DND-41 (cell line): ENCODE measurements around the gene RETREG2.

Source experiments
- ATAC-seq: fragments of 200-7000 bp; cut with Tn5 transposase; 3 replicates; pipeline ENCODE4 v1.9.1; 2021; ENCODE audit warnings: low read depth; ENCODE audit not compliant: insufficient read depth
- DNase-seq: peaks from one replicate; pipeline ENCODE4 v3.0.0-alpha.2; 2020
- H2AFZ ChIP-seq: 2 replicates; pipeline ENCODE4 v1.6.0; 2012; ENCODE audit warnings: low read depth, low read length
- H3K27ac ChIP-seq: 2 replicates; pipeline ENCODE4 v1.5.1; 2012; ENCODE audit warnings: low read length, inconsistent platforms
- H3K27me3 ChIP-seq: fragments of 200-600 bp; sonication (generic); 2 replicates; pipeline ENCODE4 v1.6.0; 2012; ENCODE audit warnings: low read length, mild to moderate bottlenecking, inconsistent platforms; ENCODE audit not compliant: insufficient read depth, poor library complexity
- H3K36me3 ChIP-seq: 2 replicates; pipeline ENCODE4 v1.5.1; 2012; ENCODE audit warnings: low read length, inconsistent platforms; ENCODE audit not compliant: insufficient read depth
- H3K4me1 ChIP-seq: 2 replicates; pipeline ENCODE4 v1.5.1; 2012; ENCODE audit warnings: mild to moderate bottlenecking, low read length; ENCODE audit not compliant: insufficient read depth
- H3K4me2 ChIP-seq: 2 replicates; pipeline ENCODE4 v1.6.0; 2012; ENCODE audit warnings: mild to moderate bottlenecking, moderate library complexity, low read length, inconsistent platforms; ENCODE audit not compliant: insufficient read depth
- H3K4me3 ChIP-seq, 2 experiments: fragments of 200-600 bp in 1 of 2; shearing (Covaris generic) in 1 of 2; 2 replicates each; pipeline ENCODE4 v1.5.1; 2012 to 2016; ENCODE audit warnings: inconsistent platforms in 2 of 2, low read length in 2 of 2, mild to moderate bottlenecking in 2 of 2, low read depth in 1 of 2, moderate library complexity in 1 of 2
- H3K79me2 ChIP-seq: 2 replicates; pipeline ENCODE4 v1.6.0; 2012; ENCODE audit warnings: low read length, inconsistent platforms; ENCODE audit not compliant: insufficient read depth
- H3K9ac ChIP-seq: 2 replicates; pipeline ENCODE4 v1.6.0; 2012; ENCODE audit warnings: low read depth, mild to moderate bottlenecking, inconsistent platforms, low read length, moderate library complexity
- H3K9me3 ChIP-seq: 2 replicates; pipeline ENCODE4 v1.5.1; 2012; ENCODE audit warnings: low read length, moderate library complexity, mild to moderate bottlenecking, inconsistent platforms; ENCODE audit not compliant: insufficient read depth, severe bottlenecking
- H4K20me1 ChIP-seq: 2 replicates; pipeline ENCODE4 v1.6.0; 2012; ENCODE audit warnings: low read length; ENCODE audit not compliant: insufficient read depth
- EZH2 ChIP-seq: IDR thresholded peaks from 3 replicates; pipeline ENCODE4 v1.6.1; 2012; ENCODE audit warnings: borderline replicate concordance, low read depth, mild to moderate bottlenecking, moderate library complexity, low read length, inconsistent platforms; ENCODE audit not compliant: severe bottlenecking
- TF ChIP-seq, protein P1 (sequence below): IDR thresholded peaks from 2 replicates; pipeline ENCODE4 v1.5.1; 2012; ENCODE audit warnings: borderline replicate concordance, low read length, moderate library complexity, mild to moderate bottlenecking; ENCODE audit not compliant: poor library complexity, severe bottlenecking; ENCODE audit errors: extremely low read depth

The RETREG2 gene

GRCh38 chr2:219228041-219228910 lies 50.2 kb downstream of the RETREG2 start:
- H3K9ac ChIP-seq: peak overlapping the region; percentile 73
- no peak for ATAC-seq
- H3K4me2 ChIP-seq: peak overlapping the region; percentile 86
- TF ChIP-seq, protein P1, sequence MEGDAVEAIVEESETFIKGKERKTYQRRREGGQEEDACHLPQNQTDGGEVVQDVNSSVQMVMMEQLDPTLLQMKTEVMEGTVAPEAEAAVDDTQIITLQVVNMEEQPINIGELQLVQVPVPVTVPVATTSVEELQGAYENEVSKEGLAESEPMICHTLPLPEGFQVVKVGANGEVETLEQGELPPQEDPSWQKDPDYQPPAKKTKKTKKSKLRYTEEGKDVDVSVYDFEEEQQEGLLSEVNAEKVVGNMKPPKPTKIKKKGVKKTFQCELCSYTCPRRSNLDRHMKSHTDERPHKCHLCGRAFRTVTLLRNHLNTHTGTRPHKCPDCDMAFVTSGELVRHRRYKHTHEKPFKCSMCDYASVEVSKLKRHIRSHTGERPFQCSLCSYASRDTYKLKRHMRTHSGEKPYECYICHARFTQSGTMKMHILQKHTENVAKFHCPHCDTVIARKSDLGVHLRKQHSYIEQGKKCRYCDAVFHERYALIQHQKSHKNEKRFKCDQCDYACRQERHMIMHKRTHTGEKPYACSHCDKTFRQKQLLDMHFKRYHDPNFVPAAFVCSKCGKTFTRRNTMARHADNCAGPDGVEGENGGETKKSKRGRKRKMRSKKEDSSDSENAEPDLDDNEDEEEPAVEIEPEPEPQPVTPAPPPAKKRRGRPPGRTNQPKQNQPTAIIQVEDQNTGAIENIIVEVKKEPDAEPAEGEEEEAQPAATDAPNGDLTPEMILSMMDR: no peak
- no peak for TF ChIP-seq EZH2
- peaks cover 39% of the 10 kb centered on the region for H3K4me1 ChIP-seq
- H3K4me3 ChIP-seq: peak overlapping the region; percentile 43 to 74; a peak in 3 of 4 replicates
- H2AFZ ChIP-seq: peak overlapping the region; percentile 77
- H3K9me3 ChIP-seq: no peaks in the 10 kb centered on the region
- H3K27ac ChIP-seq: peak overlapping the region; percentile 80
- peaks cover 51% of the 10 kb centered on the region for H3K79me2 ChIP-seq
- DNase-seq: no peak
- no peaks in the 10 kb centered on the region for H3K27me3 ChIP-seq
- peaks cover 8% of the 10 kb centered on the region; the same call in 1 of the 2 replicates for H4K20me1 ChIP-seq
- H3K36me3 ChIP-seq: peaks cover 62% of the 10 kb centered on the region

DNA sequence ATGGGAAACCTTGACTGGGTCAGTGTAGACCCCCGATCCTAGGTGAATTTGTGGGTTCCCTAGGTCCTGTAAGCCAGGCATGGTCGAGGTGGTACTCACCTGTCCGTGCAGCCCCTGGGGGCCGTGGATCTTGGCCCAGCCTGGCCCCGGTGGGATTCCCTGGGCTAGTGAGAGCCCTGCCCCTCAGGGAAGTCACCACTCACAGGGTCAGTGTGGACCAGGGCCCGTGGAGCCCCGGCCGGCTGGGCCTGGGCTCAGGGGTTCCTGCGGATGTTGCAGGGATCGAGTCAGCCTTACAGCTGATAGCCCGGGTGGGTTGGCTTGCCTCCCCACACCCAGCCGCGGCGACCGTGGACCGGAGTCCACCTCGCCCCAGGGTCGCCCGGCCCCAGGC lies 50.8 kb downstream of the RETREG2 start:
- Histone ChIP-seq H3K4me2 (peak overlapping the region; percentile 86), H3K4me3 (peak overlapping the region; percentile 43 to 74; a peak in 3 of 4 replicates), H3K4me1 (peaks cover 39% of the 10 kb centered on the region), H4K20me1 (0 out of 2 replicates have a peak, but pooled peaks cover 5% of the 10 kb centered on the region), H3K27me3 (no peaks in the 10 kb centered on the region), H3K79me2 (peaks cover 51% of the 10 kb centered on the region), H3K9me3 (no peaks in the 10 kb centered on the region), H3K27ac (peak overlapping the region; percentile 80), H3K36me3 (peaks cover 62% of the 10 kb centered on the region), H2AFZ (peak overlapping the region; percentile 77), H3K9ac (peak overlapping the region; percentile 73)
- no peak for TF ChIP-seq EZH2
- TF ChIP-seq, protein P1: no peak
- ATAC-seq: peak; percentile 5; the same call in 1 of the 3 replicates
- no peak for DNase-seq

- Histone ChIP-seq H3K4me3 (peak within 1 kb of the TSS; percentile 43 to 74), H3K79me2 (peaks cover 51% of the 10 kb centered on the region), H3K27ac (peak within 1 kb of the TSS; percentile 80), H3K9ac (peak within 1 kb of the TSS; percentile 73), H4K20me1 (0 out of 2 replicates have a peak, but pooled peaks cover 5% of the 10 kb centered on the region), H3K4me2 (peak within 1 kb of the TSS; percentile 86), H3K4me1 (peaks cover 39% of the 10 kb centered on the region), H3K36me3 (peaks cover 62% of the 10 kb centered on the region), H2AFZ (peak within 1 kb of the TSS; percentile 77), H3K9me3 (no peaks in the 10 kb centered on the region), H3K27me3 (no peaks in the 10 kb centered on the region)
- ATAC-seq (peak; percentile 98), DNase-seq (peak; percentile 99)
- TF ChIP-seq, protein P1: no peak
- TF ChIP-seq EZH2: no peak
Measured at GRCh38 chr2:219229305-219230058, 51.4 kb downstream of the RETREG2 start, which contains the start of the genes ANKZF1 and ATG9A. Gene ANKZF1, plus strand, starts transcription at chr2:219229806. Its CDS starts 452 bp downstream, at chr2:219230258. Gene ATG9A, minus strand, starts transcription at chr2:219229636. Its CDS starts 1,612 bp downstream, at chr2:219228024.
